Fibroblast of the conjunctiva (primary cell): Measurements from ENCODE around the gene HJURP.

Source experiments
- DNase-seq: peaks from one replicate; pipeline ENCODE4 v3.0.0-alpha.2; 2010; ENCODE audit warnings: low read depth

HJURP gene

DNA sequence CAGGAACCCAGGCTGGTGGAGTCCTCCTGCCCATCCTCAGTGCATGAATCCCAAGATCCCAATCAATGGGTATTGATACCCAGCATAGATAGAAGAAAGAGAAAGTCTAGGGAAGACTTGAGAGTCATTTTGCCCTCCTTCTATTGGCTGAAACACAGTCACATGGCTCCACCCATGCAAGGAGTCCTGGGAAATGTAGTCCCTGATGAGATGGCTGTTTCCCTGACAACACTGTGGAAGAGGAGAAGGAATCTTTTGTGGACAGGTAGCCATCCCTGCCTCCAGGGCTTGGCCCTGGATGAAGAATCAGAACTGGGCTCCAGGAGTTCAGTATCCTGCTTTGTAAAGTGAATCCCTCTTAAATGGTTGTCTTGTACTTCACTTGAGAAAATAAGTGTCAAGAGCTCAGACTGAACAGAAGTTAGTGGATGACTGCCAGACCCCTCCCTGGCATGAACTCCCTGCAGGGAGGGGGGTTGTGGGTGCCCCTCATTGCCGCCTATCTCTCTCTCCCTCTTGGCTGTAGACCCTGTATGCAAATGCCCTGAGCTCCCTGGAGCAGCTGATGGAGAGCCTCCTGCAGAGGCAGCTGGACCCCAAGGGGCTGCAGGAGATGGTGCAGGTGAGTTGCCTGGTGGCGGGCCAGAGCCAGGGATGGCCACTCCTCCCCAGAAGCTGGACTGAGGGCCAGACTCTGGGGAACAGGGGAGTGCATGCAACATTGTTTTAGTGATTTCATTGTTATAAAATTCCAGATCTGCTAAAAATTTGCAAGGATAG, 40.1 kb downstream of the HJURP start:
- no peak for DNase-seq

DNA sequence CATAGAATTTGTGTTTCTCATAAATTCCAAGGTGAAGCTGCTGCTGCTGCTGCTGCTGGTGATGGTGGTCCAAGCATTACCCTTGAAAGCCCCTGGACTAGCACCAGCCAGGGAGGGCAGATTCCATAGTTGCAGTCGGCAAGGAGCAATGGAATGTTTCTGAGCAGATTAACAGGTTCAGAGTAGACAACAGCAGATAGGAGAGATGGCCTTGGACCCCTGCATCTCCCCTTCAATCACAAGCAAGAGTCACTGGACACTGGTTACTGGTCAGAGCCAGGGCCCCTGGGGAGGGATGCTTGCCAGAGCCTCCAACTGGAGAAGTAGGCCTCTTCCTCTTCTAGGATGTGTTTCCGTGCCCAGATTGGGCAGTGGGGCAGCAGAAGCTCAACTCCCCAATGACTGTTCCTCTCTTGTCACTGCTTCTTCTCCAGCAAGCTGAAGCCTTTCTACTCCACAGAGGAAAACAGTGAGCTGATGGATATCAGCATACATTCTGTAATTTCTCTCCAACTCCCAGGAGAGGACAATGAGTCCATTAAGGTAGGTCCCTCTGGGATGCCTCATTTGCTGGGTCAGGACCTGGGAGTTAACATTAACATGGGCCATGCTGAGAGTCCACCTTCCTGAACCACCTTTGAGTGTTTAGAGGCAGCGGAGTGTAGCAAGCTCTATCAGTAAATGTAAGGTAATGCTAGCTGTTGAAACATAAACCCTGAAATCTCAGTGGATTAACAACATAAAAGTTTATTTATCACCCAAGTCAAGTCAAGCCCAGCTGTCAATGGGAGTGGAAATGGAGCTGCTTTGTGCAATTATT, 40.9 kb downstream of the HJURP start:
- no peak for DNase-seq

DNA sequence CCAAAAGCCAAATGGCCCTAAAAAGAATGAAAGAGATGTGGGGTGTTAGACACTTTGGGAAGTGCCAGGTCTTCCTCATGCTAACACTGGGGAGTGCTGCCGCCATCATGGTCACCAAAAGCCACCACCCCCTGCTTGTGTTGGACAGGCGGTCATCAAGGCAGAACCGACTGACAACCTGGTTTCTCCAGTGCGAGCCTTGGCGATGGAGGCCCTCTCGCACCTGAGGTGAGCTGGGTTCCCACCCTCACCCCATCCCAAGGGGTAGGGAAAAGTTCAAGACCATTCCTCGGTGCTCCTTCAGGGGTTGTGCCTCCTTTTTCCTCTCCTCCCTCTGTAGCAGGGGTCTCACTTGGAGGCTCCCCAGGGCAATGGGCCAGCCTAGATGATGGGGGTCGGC, 42.6 kb downstream of the HJURP start:
- DNase-seq: no peak

DNA sequence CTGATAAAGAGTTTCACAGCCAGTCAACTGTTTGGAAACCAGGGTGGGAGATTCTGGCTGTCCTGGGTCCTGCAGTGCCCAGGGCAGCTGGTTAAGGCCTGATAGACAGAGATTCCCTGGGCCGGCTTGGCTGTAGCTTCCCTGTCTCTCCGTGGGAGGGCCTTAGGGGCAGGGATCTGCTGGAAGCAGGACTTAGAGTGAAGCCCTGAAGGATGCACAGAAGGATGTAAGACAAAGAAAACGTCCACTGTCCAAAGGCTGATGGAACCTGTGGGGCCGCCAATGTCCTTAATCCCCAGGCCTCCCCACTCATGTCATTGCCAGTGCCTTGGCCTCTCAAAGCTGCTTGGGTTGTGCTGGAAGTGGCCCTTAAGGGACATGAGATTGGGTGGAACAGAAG, 43.2 kb downstream of the HJURP start:
- DNase-seq: no peak

DNA sequence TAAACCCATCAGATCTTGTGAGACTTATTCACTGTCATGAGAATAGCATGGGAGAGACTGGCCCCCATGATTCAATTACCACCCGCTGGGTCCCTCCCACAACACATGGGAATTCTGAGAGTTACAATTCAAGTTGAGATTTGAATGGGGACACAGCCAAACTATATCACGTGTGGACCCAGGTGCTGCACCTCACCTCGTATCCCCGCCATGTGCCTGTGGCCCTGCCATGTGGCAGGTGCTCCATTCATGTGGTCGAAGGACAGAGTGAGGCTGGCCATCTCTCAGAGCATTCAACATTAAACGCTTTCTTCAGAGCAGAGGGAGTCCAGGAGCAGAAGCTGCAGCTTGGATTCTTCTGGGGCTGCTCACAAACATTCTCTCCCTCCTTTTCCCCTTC, 44.0 kb downstream of the HJURP start:
- no peak for DNase-seq

DNA sequence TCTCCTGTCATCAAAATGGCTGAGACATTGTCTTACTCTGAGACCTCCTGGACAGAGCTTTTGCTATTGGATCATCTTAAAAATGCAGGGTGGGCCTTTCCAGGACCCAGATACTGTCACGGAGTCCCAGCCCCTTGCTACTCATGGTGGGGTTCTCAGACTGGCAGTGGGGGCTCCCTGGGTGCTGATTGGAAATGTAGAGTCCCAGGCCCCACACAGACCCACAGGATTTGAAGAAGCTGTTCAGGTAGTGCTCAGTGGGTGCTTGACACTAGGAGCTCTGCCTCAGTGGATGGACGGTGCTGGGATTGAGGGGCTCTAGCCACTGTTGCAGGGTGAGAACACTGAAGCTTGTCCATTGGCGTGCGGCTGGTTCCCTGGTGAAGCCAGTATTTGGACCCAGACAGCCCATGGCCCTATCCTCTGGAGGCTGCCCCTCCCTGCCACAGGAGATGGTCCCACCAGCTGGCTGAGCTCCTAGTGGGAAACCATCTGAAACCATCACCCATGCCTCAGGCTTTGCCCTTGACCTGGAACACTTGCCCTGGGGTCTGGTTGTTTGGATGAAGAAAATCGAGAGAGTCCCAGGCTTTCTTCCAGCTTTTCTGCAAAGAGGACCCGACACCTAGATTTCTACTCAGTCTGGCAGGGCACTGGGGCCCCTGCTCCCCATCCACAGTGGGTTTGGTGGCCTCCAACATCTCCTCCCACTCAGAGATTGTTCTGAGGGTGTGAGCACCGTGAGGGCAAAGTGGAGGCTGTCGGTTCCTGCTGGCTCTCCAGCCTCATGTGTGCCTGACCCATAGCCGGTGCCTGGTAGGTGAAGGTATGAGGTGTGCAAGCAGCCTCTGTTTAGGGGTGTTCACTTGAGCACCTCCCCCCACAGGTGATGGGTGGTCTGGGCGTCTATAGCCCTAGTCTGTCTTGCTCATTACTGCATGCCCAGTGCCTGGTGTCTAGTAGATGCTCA, 46.1 kb downstream of the HJURP start:
- no peak for DNase-seq

DNA sequence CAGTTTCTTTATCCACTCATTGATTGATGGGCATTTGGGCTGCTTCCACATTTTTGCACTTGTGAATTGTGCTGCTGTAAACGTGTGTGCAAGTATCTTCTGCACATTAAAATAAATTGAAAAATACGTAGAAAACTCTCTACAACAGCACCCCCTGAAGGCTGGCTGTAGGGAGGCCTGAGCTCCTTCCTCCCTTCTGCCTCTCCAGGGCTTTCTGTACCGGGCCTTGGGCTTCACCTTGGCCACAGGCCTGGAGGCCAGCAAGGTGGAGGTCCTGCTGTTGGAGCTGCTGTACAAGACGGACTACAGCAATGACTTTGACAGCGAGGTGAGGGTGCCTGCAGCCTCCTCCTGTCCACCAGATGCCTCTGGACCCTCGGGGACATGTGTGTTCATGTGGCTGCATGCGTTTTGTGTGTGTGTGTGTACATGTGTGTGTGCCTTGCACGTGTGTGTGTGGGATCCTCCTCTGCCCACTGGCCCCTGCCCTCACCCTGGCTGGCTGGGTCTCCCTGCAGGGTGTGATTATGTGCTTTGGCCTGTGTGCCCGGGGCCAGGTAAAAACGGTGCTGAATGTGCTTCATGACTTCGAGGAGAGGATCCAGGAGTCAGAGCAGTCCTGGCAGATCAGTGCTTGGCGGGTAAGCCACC, 47.0 kb downstream of the HJURP start:
- DNase-seq: no peak

DNA sequence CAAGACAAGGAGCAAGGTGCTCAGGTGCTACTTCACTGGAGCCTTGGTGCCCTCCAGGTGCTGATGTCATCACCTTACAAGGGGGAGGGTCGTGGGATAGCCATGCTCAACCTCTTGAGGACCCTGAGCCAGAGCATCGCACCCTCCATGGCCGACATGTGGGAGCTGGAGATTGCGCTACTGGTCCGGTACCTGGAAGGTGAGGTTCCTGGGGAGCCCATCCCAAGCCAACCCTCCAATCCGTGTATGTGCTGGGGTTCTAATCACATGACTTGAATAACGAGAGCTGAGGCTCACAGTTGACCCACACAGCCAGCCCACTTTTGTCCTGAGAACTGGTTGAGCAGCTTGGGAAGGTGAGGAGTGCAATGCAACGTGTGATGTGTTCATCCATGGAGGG, 50.3 kb downstream of the HJURP start:
- no peak for DNase-seq

DNA sequence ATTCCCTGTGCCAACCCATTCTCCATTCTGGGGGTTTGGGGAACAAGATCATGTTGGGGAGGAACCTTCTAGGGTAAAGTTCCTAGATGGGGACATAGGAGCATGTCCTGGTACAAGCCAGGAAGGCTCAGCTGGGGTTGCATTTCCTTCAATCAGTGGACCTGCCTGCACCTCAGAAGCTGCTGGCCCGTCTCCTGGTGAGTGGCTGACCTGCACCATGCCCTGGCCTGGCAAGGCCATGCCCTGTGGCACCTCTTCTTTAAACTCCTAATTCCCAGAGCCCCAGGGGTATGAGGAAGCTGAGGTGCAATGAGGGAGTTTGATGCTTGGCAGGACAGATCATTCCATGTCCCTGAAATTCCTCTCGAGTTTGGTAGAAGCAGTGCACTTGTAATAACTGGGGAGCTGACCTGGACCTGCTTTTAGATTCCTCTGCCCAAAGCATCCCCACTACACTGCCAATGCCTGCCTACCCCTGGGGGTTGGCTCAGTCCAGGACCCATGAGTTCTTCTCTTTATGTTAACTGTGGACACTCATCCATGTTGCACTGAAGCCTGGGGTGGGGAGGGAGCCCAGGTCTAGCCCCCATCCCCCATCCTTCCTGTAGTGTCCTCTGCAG, 50.9 kb downstream of the HJURP start:
- no peak for DNase-seq

DNA sequence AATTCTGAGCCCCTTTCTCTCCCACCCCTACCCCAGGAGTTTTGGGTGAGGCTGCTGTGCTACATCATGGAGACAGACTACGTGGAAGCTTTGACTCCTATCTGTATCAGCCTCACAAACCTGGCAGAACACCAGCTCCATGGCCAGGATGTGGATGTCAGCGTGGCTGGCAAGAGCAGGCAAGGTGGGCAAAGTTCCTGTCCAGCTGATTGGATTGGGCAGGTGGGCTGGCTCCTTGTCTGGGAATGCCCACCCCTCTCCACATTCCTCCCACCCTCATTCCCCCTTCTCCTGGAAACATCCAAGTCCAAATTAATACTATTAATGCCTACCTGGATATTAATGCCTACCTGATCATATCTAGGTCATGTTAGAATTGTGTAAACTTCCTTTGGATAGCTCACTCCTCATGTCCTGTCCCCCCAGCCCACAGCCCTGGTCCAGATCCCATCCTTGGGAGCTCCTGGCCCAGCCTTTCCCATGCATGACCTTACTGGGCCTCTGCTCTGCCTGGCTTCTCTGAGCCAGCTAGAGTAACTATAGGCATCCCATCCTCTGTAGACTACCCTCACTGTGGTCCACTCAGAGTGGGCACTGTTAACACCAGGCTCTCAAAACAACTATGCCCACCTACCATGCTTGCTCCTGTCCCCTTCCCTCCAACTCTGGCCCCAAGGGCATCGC, 52.1 kb downstream of the HJURP start:
- no peak for DNase-seq

DNA sequence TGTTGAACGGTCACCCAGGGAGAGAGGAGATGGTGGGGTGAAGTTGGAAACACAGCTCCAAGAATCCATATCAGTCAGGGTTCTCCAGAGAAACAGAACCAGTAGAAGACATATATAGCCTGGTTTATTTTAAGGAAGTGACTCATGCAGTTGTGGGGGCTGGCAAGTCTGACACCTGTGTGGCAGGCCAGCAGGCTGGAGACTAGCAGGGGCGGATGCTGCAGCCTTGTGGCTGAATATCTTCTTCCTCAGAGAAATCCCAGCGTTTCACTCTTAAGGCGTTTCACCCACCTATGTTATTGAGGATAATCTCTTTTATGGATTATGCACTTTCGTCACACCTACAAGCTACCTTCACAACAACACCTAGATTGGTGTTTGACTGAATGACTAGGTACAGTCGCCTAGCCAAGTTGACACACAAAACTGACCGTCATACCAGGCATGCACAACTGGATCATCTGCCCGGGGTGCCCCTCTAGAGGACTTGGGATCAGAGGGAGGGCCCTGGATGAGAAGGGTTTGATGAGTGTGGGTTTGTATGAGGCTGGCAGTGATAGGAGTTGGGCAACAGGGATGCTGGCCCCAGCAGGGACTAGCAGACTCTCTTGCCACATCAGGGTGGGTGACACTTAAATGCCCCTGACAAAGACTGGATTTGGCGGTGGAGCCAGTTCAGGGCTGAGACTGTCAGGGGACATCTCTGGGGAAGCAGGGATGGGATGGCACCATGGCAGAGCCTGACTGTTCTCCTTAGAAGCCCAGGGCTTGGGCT, 52.8 kb downstream of the HJURP start:
- DNase-seq: no peak

DNA sequence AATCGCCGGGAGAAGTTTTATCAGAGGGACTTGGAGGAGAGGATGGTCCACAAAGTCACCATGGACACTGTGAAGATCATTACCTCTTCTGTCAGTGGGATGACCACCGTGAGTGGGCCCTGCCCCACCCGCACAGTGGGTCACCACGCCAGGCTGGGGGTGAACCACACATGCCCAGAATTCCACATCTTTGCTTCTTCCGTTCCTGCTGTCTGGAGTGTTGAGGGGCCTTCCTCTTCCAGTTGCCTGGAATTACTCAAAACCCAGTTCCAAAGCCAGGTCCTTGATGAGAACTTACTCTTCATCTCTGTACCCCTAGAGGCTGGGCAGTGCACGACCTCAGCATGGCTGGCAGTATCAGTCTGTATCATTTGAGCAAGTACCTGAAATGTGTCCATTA, 54.1 kb downstream of the HJURP start:
- no peak for DNase-seq

DNA sequence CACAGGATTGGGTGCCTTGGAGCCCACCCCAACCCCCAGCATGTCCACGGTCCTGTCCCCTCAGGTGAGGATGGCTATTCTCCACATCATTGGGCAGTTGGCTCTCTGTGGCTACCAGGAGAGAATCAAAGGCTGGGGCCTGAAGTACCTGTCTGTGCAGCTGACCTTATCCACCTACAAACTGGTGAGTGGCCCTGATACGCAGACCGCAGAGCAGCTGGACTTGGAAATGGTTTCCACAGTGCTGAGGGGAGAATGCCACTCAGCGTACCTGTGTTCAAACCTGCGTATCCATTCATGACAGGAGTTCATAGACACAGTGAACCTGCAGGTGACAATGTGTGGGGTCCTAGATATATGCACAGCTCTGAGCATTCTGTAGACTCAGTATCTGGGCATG, 54.6 kb downstream of the HJURP start:
- no peak for DNase-seq

DNA sequence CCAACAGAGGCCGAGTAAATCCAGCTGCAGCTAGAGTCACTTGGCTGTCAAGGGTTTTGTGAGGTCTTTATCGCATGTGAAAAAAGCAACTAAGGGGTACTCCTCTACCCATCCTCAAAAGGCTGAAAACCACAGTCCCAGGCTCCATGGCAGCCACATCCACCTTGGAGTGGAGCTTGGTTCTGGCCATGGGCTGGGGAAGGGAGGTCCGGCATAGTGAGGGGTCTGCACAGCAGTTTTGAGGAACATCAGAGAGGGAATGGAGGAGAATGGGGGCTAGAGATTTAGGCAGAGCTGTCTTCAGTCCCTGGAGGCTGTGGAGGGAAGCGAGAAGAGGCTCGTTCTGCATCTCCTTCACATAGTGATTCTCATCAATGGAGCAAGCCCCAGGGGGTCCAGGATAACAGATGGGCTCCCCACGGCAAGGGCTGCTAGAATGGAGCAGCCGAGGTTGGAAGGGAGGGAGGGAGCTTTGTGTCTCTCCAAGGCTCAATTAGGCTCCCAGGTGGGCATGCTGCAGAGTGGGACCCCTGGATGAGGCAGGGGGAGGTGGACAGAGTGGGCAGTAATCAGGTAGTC, 55.2 kb downstream of the HJURP start:
- no peak for DNase-seq

DNA sequence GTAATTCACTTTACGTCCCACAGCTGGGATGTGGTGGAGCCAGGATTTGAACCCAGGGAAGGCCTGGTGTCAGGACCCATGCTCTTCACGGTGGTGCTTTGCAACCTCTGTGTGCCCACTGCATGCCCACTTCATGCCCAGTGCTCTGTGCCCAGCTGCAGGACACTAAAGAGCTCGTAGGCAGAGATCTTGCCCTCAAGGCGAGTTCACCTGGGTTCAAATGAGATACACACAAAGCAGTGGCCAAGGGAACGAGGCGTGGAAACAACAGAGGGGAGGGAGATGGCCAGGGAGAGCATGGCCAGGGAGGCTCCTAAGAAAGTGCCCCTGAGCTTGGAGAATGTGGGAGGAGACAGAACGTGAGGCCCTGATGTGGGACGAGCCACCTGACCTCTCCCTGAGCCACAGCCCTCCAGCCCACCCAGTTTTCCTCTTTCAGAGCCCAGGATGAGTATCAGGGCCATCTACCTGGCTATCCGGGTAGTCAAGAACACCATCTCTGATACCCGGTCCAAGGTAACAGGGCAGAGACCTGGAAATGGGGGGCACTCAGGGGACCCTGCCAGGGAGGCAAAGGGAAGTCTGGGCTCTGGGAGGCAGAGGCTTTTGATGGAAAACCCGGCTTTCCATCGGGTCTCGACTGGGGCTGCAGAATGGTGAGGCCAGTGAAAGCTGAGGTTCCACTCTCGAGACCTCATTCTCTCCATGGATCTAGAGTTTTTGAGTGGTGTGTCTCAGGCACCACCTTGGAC, 55.8 kb downstream of the HJURP start:
- no peak for DNase-seq

DNA sequence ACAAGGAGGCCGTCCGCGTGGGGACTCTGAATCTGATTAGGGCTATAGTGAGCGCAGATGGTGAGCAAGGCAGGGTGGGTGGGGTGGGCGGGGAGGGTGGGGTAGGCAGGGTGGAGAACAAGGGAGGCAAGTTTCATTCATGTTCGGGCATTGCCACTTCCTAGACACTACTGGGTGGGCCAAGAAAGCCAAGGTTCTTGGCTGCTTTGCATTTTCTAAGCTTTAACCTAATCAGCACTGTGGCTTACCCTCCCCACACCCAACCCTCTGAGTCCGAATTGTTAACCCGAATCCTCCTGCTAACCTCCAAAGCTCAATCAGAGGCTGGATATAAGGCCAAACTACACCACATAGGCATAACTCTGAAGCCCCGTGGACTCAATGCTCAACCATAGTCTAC, 58.1 kb downstream of the HJURP start:
- no peak for DNase-seq

DNA sequence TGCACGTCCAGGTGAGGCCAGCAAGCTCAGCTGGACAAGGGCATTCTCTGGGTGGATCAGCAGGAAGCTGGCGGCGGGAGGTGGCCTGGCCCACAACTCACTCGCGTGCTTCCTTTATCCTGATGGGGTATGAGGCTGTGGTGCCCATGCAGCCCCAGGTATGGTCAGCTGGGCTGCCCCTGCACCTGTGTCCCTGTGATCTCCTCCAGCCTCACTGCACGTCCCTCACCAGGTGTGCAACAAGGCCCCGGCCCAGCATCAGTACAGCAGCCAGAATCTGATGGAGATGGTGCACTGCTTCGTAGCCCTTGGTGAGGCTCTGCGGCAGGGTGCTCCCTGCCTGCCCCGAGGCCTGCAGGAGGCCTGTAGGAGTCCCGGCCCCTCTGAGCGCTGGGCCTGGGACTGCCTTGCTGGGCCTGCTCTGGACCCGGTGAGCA, 58.6 kb downstream of the HJURP start:
- no peak for DNase-seq

DNA sequence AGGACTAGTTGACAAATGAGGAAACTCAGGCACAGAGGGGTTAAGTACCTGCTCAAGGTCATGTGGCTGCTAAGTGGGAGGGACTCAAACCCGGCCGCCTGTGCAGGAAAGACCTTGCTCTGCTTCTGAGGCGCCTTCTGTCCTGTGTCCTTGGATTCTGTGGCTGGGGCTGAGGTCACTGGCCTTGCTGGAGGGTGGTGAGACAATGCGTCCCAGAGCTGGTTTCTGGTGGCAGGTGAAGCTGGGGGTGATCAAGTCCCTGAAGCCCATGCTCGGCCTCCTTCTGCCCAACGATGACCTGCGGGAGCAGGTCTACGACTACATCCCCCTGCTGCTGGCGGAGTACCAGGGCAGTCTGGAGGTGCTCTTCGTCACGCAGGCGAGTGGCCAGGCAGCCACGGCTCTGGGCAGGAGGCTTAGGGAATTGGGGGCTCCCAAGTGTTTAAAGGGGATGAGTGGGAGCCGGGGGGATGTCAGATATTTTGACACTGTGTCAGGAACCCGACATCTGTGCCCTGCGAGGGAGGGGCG, 60.1 kb downstream of the HJURP start:
- DNase-seq: no peak
